Activated CD8-positive, alpha-beta memory T cell treated with anti-CD3 and anti-CD28 coated beads, Interleukin-2, amount 10 ng/mL, durations not matched to agents 7 days and 5 days (primary cell): ENCODE measurements around the gene CCND2. TPM values are rescaled to one million over a fixed set of nuclear protein-coding genes. Genes with fewer than 3 reads are reported as not detected.
"Not testable (repeated sequence)": the region's sequence is repeated elsewhere in the genome, so short reads cannot be mapped to it uniquely, and the experiment has no call there.

Experiments used
- ATAC-seq: fragments of 150-1000 bp; cut with Tn5 transposase; one replicate; pipeline ENCODE4 v1.10.0; 2021; ENCODE audit warnings: moderate library complexity
- CTCF ChIA-PET: fragments of 350-600 bp; sonication (Branson Sonifier 250); formaldehyde crosslinking; loops from one replicate; lab custom pipeline; 2021; ENCODE audit warnings: antibody characterized with exemption; lab: Charles Lee
- DNase-seq: peaks from one replicate; pipeline ENCODE4 v3.0.0-alpha.2; 2020
- H3K27ac Mint-ChIP-seq: one replicate; pipeline ENCODE4 v1.8.0; 2021; ENCODE audit warnings: mild to moderate bottlenecking, mixed read lengths
- H3K27me3 Mint-ChIP-seq: one replicate; pipeline ENCODE4 v1.8.0; 2021; ENCODE audit warnings: mixed read lengths
- H3K36me3 Mint-ChIP-seq: one replicate; pipeline ENCODE4 v1.8.0; 2021; ENCODE audit warnings: mild to moderate bottlenecking, mixed read lengths
- H3K4me1 Mint-ChIP-seq: one replicate; pipeline ENCODE4 v1.8.0; 2021; ENCODE audit warnings: mixed read lengths
- H3K4me3 Mint-ChIP-seq: one replicate; pipeline ENCODE4 v1.8.0; 2021; ENCODE audit warnings: mild to moderate bottlenecking, moderate library complexity, mixed read lengths
- H3K9me3 Mint-ChIP-seq: one replicate; pipeline ENCODE4 v1.8.0; 2022; ENCODE audit warnings: low read depth, mixed read lengths
- total RNA-seq, 2 experiments: library from RNA; stranded (reverse); gene quantifications; one replicate each; pipeline ENCODE4 v1.2.3, GENCODE V29; 2021

The CCND2 gene
- total RNA-seq, 2 experiments from 2014 or later: 492 to 862 TPM

DNA sequence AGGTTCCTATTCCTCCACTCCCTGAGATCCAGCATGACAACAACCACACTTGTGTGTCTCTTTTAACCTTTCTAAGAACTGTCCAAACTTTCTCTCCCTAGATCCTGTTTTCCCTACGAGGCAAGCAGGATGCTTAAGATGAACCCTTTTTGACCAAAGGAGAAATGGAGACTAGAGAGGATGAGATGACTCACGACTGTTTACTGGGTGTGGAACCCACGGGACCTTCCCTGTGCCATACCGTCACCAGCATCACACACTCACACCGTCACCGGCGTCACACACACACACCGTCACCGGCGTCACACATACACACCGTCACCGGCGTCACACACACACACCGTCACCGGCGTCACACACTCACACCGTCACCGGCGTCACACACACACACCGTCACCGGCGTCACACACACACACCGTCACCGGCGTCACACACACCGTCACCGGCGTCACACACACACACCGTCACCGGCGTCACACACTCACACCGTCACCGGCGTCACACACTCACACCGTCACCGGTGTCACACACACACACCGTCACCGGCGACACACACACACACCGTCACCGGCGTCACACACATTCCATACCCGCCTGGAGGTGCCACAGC, 30.0 kb upstream of the CCND2 start:
- Mint-ChIP-seq H3K9me3 (peaks cover 11% of the 10 kb centered on the region), H3K27me3 (peaks cover 11% of the 10 kb centered on the region), H3K4me1 (peaks cover 19% of the 10 kb centered on the region), H3K36me3 (peaks cover 20% of the 10 kb centered on the region)
- CTCF ChIA-PET, DNase-seq, H3K4me3 Mint-ChIP-seq, H3K27ac Mint-ChIP-seq, ATAC-seq: not testable (repeated sequence)

DNA sequence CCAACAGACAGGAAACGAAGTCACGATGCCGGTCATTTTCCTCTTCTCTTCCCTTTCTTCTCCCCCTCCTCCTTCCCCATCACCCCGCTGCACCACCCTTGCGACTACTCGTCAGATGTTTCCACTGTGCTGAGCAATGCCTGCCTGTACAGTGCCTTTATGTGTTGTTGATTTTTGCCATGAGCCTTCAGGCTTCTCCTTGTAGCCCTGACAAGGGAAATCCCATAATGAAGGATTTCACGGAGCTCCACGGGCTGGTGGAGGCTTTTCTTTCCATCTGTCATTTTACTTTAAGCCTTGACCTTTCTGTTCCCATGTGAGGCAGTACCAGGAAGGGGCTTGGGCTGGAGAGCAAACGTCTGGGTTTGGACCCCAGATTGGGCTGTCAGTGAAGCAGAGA, 28.7 kb upstream of the CCND2 start:
- peaks cover 19% of the 10 kb centered on the region for H3K4me1 Mint-ChIP-seq
- H3K9me3 Mint-ChIP-seq: peaks cover 5% of the 10 kb centered on the region
- no peak overlapping the region for H3K4me3 Mint-ChIP-seq
- DNase-seq: no peak
- peaks cover 9% of the 10 kb centered on the region for H3K36me3 Mint-ChIP-seq
- no peak overlapping the region for H3K27ac Mint-ChIP-seq
- ATAC-seq: no peak
- CTCF ChIA-PET: interaction anchor here (1.7 kb wide), 1 partner anchor 13 kb away, joined by 3 read pairs; no protein-coding TSS in a partner anchor
- peaks cover 11% of the 10 kb centered on the region for H3K27me3 Mint-ChIP-seq

DNA sequence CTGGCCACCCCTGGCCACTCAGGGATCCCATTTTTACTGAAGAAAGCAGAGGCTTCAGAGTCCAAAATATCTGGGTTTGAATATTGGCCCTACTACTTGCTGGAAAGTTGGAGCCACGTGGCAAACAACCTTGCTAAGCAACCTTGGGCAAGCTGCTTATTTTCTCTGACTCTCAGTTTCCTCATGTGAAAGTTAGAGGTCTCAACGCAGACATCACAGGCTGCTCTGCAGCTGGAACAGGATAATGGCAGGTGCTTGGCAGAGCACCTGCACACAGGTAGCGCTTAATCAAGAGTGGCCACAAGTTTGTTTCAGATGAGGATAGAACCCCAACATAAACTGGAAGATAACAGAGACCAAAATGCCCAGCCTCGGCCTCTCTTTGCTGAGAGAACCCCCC, 28.1 kb upstream of the CCND2 start:
- peaks cover 9% of the 10 kb centered on the region for H3K36me3 Mint-ChIP-seq
- peaks cover 19% of the 10 kb centered on the region for H3K4me1 Mint-ChIP-seq
- CTCF ChIA-PET: interaction anchor here (1.7 kb wide), 1 partner anchor 13 kb away, joined by 3 read pairs; no protein-coding TSS in a partner anchor
- no peak overlapping the region for H3K27ac Mint-ChIP-seq
- ATAC-seq (no peak), DNase-seq (no peak)
- H3K9me3 Mint-ChIP-seq: peaks cover 5% of the 10 kb centered on the region
- no peak overlapping the region for H3K4me3 Mint-ChIP-seq
- peaks cover 11% of the 10 kb centered on the region for H3K27me3 Mint-ChIP-seq

DNA sequence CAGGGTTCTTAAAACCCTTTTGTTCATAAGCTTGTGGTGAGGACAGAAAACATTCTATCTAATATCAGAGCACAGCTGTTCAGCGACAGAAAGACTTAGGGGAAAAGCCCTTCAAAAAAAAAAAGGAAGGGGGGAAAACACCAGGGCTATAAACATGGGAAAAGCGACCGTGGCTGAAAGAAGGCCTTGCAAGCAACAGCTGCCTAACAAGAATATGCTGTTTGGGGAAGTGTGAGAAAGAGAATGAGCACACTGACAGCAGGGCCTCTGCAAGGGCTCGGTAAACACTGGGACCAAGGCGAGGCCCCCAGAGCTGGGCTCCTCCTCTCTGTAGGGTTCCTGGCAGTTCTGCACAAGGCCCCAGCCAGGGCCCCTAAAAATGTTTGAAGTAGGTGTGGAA, 27.4 kb upstream of the CCND2 start:
- no peak overlapping the region for H3K4me3 Mint-ChIP-seq
- H3K4me1 Mint-ChIP-seq: peaks cover 25% of the 10 kb centered on the region
- peaks cover 9% of the 10 kb centered on the region for H3K36me3 Mint-ChIP-seq
- CTCF ChIA-PET: interaction anchor here (1.2 to 1.7 kb wide), 2 partner anchors 14 to 31 kb away, joined by 3 read pairs; no protein-coding TSS in a partner anchor
- no peak for ATAC-seq
- peaks cover 13% of the 10 kb centered on the region for H3K27me3 Mint-ChIP-seq
- no peak for DNase-seq
- no peak overlapping the region for H3K27ac Mint-ChIP-seq
- peaks cover 5% of the 10 kb centered on the region for H3K9me3 Mint-ChIP-seq

DNA sequence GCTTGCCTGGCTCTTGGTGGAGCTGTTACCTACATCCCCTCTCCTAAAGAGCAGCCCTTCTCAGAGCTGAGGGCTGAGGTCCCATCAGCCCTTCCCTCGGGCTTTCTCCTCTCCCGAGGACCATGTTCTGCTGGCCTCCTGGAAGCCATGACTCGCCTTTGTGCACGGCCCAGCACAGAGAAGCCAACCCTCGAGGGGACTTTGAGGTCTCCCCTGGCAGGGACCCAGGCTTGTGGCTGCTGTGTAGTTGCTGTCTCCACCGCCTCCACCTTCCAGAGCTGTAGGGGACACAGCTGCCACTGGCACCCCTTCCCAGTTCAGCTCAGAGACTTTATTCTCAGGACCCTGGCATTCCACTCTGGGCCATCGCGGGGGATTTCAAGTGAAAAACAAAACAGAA, 22.9 kb upstream of the CCND2 start:
- peaks cover 9% of the 10 kb centered on the region for H3K27me3 Mint-ChIP-seq
- H3K4me3 Mint-ChIP-seq: no peak overlapping the region
- no peak overlapping the region for H3K27ac Mint-ChIP-seq
- H3K36me3 Mint-ChIP-seq: peaks cover 2% of the 10 kb centered on the region
- ATAC-seq: no peak
- CTCF ChIA-PET: interaction anchor here (0.7 to 1.5 kb wide), 6 partner anchors 9 to 144 kb away, joined by 3 to 7 read pairs (median 3); no protein-coding TSS in a partner anchor
- peaks cover 11% of the 10 kb centered on the region for H3K4me1 Mint-ChIP-seq
- DNase-seq: no peak
- no peaks in the 10 kb centered on the region for H3K9me3 Mint-ChIP-seq

DNA sequence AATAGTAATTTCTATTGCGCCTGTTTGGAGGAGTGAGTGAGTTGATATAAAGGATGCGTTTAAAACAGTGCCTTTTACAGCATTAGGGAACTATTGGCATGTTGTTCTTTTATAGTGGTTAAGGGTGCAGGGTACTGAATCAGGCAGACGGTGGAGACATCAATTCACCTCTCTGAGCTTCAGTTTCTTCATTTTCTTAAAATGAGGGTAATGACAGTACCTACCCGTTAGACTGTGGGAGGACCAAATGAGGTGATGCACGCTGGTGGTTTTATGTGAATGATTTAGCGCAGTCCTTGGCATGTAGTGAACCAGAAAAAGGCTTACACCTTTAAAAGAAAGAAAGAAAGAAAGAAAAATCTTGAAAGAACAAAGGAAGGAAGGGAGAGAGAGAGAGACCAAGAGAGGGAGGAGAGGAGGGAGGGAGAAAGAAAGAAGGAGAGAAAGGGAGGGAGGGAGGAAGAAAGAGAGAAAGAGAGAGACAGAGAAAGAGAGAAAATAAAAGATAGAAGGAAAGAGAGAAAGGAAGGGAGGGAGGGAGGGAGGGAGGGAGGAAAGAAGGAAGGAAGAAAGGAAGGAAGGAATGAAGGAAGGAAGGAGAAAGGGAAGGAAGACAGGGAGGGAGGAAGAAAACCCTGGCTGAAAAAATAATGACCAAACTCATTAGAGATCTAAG, 22.2 kb upstream of the CCND2 start:
- peak overlapping the region; percentile 21 for H3K27ac Mint-ChIP-seq

DNA sequence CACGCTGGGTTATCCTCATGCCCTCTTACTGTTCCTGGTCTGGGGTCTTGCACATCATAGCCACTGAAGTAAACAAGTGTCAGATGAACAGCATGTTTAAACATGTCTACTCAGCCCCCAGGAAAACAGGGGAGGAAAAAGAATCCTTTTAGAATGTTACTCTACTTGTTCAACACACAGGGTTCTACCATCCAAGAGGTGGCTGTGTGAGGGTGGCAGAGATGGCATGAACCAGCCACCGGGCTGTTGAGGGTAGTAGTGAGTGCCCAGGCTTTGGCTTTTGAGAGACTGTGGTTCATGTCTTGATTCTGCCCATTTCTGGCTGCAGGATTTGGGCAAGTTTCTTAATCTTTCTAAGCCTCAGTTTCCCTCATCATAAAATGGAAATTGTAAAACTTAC, 21.6 kb upstream of the CCND2 start:
- Mint-ChIP-seq H3K36me3 (peaks cover 2% of the 10 kb centered on the region), H3K4me1 (peaks cover 20% of the 10 kb centered on the region), H3K27ac (no peak overlapping the region), H3K27me3 (peaks cover 9% of the 10 kb centered on the region), H3K9me3 (no peaks in the 10 kb centered on the region), H3K4me3 (no peak overlapping the region)
- ATAC-seq: no peak
- CTCF ChIA-PET: interaction anchor here (1.1 kb wide), 1 partner anchor 10 kb away, joined by 3 read pairs; no protein-coding TSS in a partner anchor
- DNase-seq: no peak

More for the DNA sequence above, 22.2 kb upstream of the CCND2 start:
- Mint-ChIP-seq H3K9me3 (no peaks in the 10 kb centered on the region), H3K4me1 (peaks cover 15% of the 10 kb centered on the region), H3K36me3 (peaks cover 2% of the 10 kb centered on the region), H3K4me3 (no peak overlapping the region), H3K27me3 (peaks cover 9% of the 10 kb centered on the region)
- DNase-seq (no peak), ATAC-seq (peak; percentile 57)
- CTCF ChIA-PET: interaction anchor here (0.7 to 1.5 kb wide), 6 partner anchors 9 to 144 kb away, joined by 3 to 7 read pairs (median 3); no protein-coding TSS in a partner anchor

DNA sequence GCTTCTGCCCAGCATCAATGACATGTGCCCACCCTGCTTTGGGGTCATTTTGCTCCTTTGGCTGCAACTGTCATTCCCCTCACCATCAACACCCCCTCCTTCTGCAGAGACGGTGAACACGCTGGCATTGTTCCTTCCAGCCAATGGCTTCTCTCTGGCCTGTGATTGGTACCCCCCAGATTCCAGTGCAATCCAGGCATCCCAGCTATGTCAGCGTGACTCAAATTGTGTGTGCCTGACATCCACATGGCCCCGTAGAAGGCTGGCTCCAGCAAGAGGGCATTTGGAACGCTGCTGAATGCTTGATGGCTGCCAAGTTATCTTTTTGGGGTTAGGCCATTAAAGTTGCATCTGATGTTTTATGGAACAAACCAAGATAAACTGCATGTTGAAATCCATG, 21.0 kb upstream of the CCND2 start:
- Mint-ChIP-seq H3K4me3 (no peak overlapping the region), H3K9me3 (no peaks in the 10 kb centered on the region), H3K27ac (no peak overlapping the region), H3K4me1 (peaks cover 23% of the 10 kb centered on the region), H3K36me3 (peaks cover 2% of the 10 kb centered on the region), H3K27me3 (peaks cover 9% of the 10 kb centered on the region)
- DNase-seq: no peak
- CTCF ChIA-PET: no interaction called here
- no peak for ATAC-seq

DNA sequence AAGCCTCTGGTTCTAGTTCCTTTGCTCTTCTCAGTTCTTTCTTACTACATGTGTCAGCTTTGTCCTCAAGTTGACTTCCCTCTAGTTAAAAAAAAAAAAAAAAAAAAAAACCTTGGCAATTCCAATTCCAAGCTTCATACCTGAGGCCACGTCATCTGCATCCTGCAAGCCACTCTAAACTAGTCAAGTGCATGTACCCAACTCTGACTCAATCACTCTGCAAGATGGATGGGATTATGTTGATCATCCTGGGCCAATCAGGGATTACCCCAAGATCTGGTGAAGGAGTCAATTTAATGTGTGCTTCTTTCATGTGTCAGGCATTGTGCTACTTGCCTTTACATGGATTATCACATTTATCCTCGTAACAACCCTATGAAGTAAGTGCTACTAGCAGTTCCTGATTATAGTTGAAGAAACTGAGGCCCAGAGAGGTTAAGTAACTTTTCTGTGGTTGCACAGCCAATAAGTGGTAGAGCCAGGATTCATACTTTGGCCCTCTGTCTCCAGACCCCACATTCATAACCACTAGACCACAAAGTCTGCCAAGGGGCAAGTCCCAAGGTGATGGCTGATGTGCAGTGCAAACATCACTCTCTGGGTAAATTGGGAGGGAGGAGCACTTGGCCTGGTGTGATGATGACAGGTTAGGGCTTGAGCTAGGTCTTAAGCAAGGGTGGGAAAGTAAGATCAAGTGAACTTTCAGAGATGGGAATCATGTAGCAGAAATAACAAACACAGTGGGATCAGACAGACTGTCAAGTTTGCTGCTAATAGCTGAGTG, 17.3 kb upstream of the CCND2 start:
- H3K9me3 Mint-ChIP-seq: peaks cover 4% of the 10 kb centered on the region
- CTCF ChIA-PET: interaction anchor here (0.8 to 2.1 kb wide), 4 partner anchors 12 to 260 kb away, joined by 3 to 5 read pairs (median 3); no protein-coding TSS in a partner anchor
- H3K27ac Mint-ChIP-seq: no peak overlapping the region
- H3K27me3 Mint-ChIP-seq: peaks cover 6% of the 10 kb centered on the region
- DNase-seq (no peak), ATAC-seq (no peak)
- no peak overlapping the region for H3K4me3 Mint-ChIP-seq
- peaks cover 14% of the 10 kb centered on the region for H3K36me3 Mint-ChIP-seq
- peaks cover 16% of the 10 kb centered on the region for H3K4me1 Mint-ChIP-seq

DNA sequence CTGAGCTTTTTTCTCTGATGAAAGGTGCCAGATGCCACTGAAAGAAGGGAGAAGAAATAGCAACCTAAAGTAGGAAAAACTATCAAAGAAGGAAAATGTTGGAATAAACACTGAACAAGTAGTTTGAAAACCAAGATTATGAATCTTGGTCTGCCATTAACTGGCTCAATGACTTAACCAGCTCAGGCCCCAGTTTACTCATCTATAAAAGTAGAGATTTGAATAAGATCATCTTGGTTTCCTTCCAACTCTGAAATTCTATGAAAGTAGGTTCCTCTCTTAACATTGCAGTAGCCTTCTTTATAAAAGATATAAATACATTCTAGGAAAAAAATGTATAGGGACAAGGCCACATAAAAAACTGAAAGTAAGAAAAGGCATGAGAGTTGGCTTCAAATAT, 16.1 kb upstream of the CCND2 start:
- peaks cover 15% of the 10 kb centered on the region for H3K36me3 Mint-ChIP-seq
- no peak overlapping the region for H3K4me3 Mint-ChIP-seq
- DNase-seq (no peak), ATAC-seq (no peak)
- CTCF ChIA-PET: interaction anchor here (0.9 to 2.1 kb wide), 3 partner anchors 11 to 19 kb away, joined by 4 to 5 read pairs (median 4); no protein-coding TSS in a partner anchor
- H3K27ac Mint-ChIP-seq: no peak overlapping the region
- H3K27me3 Mint-ChIP-seq: peaks cover 4% of the 10 kb centered on the region
- peaks cover 13% of the 10 kb centered on the region for H3K4me1 Mint-ChIP-seq
- H3K9me3 Mint-ChIP-seq: peaks cover 4% of the 10 kb centered on the region

DNA sequence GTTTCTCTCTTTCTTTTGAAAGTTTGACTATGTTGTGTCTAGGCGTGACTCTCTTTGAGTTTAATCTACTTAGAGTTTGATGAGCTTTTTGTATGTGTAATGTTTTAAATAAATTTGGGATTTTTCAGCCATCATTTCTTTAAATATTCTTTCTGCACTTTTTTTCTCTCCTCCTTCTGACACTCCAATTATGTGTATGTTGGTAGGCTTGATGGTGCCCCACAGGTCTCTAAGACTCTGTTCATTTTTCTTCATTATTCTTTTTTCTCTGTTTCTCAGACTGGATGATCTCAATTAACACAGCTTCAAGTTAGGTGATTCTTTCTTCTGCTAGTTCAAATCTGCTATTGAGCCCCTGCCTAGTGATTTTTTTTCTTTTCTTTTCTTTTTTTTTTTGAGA, 14.5 kb upstream of the CCND2 start:
- no peak overlapping the region for H3K27ac Mint-ChIP-seq
- peaks cover 13% of the 10 kb centered on the region for H3K4me1 Mint-ChIP-seq
- no peak overlapping the region for H3K4me3 Mint-ChIP-seq
- ATAC-seq (no peak), DNase-seq (no peak)
- peaks cover 4% of the 10 kb centered on the region for H3K9me3 Mint-ChIP-seq
- peaks cover 15% of the 10 kb centered on the region for H3K36me3 Mint-ChIP-seq
- CTCF ChIA-PET: no interaction called here
- H3K27me3 Mint-ChIP-seq: no peaks in the 10 kb centered on the region

DNA sequence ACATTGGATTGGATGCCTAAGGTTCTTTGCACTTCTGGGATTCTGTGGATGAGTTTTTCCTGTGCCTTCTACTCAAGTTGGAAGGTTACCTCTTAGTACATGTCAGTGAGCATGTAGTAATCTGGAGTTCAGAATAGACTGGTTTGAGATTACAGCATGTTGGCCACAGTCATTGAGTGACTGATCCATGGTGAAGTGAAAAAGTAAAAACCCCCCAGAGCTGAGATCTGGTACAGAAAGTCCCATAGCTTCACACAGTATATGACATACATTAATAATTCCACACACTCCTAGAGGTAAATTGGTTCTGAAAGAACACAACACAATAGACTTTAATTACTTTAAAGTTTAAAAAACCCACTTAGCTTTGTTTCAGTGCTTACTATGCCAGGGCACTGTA, 11.9 kb upstream of the CCND2 start:
- CTCF ChIA-PET: interaction anchor here (1.5 kb wide), 1 partner anchor 10 kb away, joined by 3 read pairs; no protein-coding TSS in a partner anchor
- no peak overlapping the region for H3K4me3 Mint-ChIP-seq
- peaks cover 9% of the 10 kb centered on the region for H3K27me3 Mint-ChIP-seq
- peaks cover 15% of the 10 kb centered on the region for H3K36me3 Mint-ChIP-seq
- H3K9me3 Mint-ChIP-seq: peaks cover 4% of the 10 kb centered on the region
- DNase-seq (no peak), ATAC-seq (no peak)
- peaks cover 6% of the 10 kb centered on the region for H3K4me1 Mint-ChIP-seq
- H3K27ac Mint-ChIP-seq: no peak overlapping the region

DNA sequence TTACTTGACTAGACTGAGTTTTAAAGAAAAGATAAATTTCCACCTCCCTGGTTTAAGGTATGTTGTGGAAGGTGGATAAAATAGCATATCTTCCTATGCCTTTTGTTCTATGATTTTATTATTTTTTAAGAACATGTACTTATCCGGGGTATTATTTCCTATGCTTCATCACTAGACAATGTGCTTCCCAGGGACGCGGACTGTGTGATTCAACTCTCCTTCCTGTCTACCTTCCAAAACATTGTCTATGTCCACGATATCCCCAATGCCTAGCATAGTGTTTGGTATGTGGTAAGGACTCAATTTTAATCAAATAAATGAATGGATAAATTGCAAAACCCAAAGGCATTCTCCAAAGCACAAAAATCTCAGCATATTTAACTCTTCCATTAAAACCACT, 8.3 kb upstream of the CCND2 start:
- peaks cover 18% of the 10 kb centered on the region for H3K4me1 Mint-ChIP-seq
- CTCF ChIA-PET: interaction anchor here (0.7 kb wide), 1 partner anchor 157 kb away, joined by 3 read pairs; no protein-coding TSS in a partner anchor
- ATAC-seq: no peak

More for the DNA sequence above, 8.3 kb upstream of the CCND2 start:
- DNase-seq: no peak
- Mint-ChIP-seq H3K36me3 (peaks cover 10% of the 10 kb centered on the region), H3K4me3 (no peak overlapping the region), H3K9me3 (no peaks in the 10 kb centered on the region), H3K27me3 (peaks cover 12% of the 10 kb centered on the region), H3K27ac (no peak overlapping the region)
